ENCODE measurements around the gene LHPP. TPM values are rescaled to one million over a fixed set of nuclear protein-coding genes. Genes with fewer than 3 reads are reported as not detected.

Gene LHPP
- total RNA-seq, 4 donors from 2014 or later: 20.3 to 116 (median 22.4) TPM

GRCh38 chr10:124543146-124543545, 81.5 kb downstream of the LHPP start:
- 91% methylated on average over 13 of the region's 13 CpGs; no CpG with 5 or more reads in 1 of the 2 donors for WGBS, 2 donors (ENCODE audit: low coverage in 1 of 2)
- in situ Hi-C loops (cut with MboI; ENCODE audit: low pct_ligation_motif_present in 1 of 4, low pct_unique_long_range_greater_than_20kb in 1 of 4, low sequenced_read_pairs in 3 of 4): loop anchor here in 3 of 4 donors (10.0 to 25.0 kb wide), 2 partner anchors 282 to 294 kb away; no protein-coding TSS in a partner anchor

DNA sequence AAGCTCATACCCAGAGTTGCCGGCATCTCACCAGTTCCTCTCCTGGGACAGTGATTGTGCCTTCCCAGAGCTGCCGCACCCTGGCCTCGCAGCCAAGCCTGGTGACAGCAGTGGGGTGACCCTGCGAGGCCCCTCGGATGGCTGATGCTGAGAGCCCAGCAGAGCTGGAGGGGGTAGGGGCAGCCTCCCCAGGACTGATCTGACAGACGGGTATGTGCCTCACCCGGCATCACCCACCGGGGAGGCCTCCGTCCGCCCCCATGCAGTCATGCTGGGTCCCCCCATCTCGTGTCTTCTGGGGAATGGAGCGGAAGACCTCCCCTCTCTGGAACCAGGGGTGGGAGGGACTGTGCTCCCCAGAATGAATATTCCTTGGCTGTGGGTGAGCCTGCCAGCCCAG, 82.3 kb downstream of the LHPP start:
- no peaks in the 10 kb centered on the region for H3K9me3 ChIP-seq
- in situ Hi-C loops (cut with MboI; ENCODE audit: low pct_ligation_motif_present in 1 of 4, low pct_unique_long_range_greater_than_20kb in 1 of 4, low sequenced_read_pairs in 3 of 4): loop anchor here in 3 of 4 donors (10.0 to 25.0 kb wide), 2 partner anchors 281 to 293 kb away; no protein-coding TSS in a partner anchor
- intact Hi-C loops (cut with DNase I; ENCODE audit: low total_unique reads): no loop called here
- peaks cover 4 to 10% (median 4%) of the 10 kb centered on the region in 4 donors for H3K4me1 ChIP-seq
- no peaks in the 10 kb centered on the region for H3K27me3 ChIP-seq
- no peak overlapping the region for H3K27ac ChIP-seq
- TF ChIP-seq EP300 (IDR thresholded peaks at IDR 0.05; ENCODE audit: low read depth): no peak
- TF ChIP-seq CTCF (IDR thresholded peaks at IDR 0.05): no peak
- TF ChIP-seq POLR2AphosphoS5 (IDR thresholded peaks at IDR 0.05): no peak
- TF ChIP-seq POLR2A (IDR thresholded peaks at IDR 0.05): no peak
- H3K4me3 ChIP-seq: no peak overlapping the region
- no peak for DNase-seq
- 0 to 81% methylated on average over 1 to 5 of the region's 12 CpGs for WGBS, 2 donors (ENCODE audit: low coverage in 1 of 2)
- no peaks in the 10 kb centered on the region for H3K36me3 ChIP-seq

More at GRCh38 chr10:124543146-124543545, 81.5 kb downstream of the LHPP start:
- H3K9me3 ChIP-seq: no peaks in the 10 kb centered on the region
- H3K4me1 ChIP-seq: peaks cover 4 to 10% (median 4%) of the 10 kb centered on the region in 4 donors
- no peak overlapping the region for H3K4me3 ChIP-seq
- no peaks in the 10 kb centered on the region for H3K27me3 ChIP-seq
- H3K36me3 ChIP-seq: no peaks in the 10 kb centered on the region
- TF ChIP-seq POLR2A (IDR thresholded peaks at IDR 0.05): no peak
- no peak for TF ChIP-seq POLR2AphosphoS5 (IDR thresholded peaks at IDR 0.05)
- TF ChIP-seq EP300 (IDR thresholded peaks at IDR 0.05; ENCODE audit: low read depth): no peak
- TF ChIP-seq CTCF (IDR thresholded peaks at IDR 0.05): no peak
- intact Hi-C loops (cut with DNase I; ENCODE audit: low total_unique reads): no loop called here
- no peak for DNase-seq
- no peak overlapping the region for H3K27ac ChIP-seq

- in situ Hi-C loops (cut with MboI; ENCODE audit: low pct_ligation_motif_present in 1 of 4, low pct_unique_long_range_greater_than_20kb in 1 of 4, low sequenced_read_pairs in 3 of 4) (loop anchor here in 3 of 4 donors (10.0 to 25.0 kb wide), 2 partner anchors 280 to 293 kb away; no protein-coding TSS in a partner anchor), intact Hi-C loops (cut with DNase I; ENCODE audit: low total_unique reads) (no loop called here)
Observed at GRCh38 chr10:124544711-124545110, 83.1 kb downstream of the LHPP start.

More at GRCh38 chr10:124544711-124545110, 83.1 kb downstream of the LHPP start:
- no peak overlapping the region for H3K27ac ChIP-seq
- no peaks in the 10 kb centered on the region for H3K36me3 ChIP-seq
- whole genome bisulfite sequencing, 2 donors (ENCODE audit: low coverage in 1 of 2): 87% methylated on average over 13 of the region's 16 CpGs; no CpG with 5 or more reads in 1 of the 2 donors
- peaks cover 4 to 10% (median 4%) of the 10 kb centered on the region in 4 donors for H3K4me1 ChIP-seq
- TF ChIP-seq POLR2AphosphoS5 (IDR thresholded peaks at IDR 0.05) (no peak), EP300 (IDR thresholded peaks at IDR 0.05; ENCODE audit: low read depth) (no peak), POLR2A (IDR thresholded peaks at IDR 0.05) (no peak), CTCF (IDR thresholded peaks at IDR 0.05) (no peak)
- H3K9me3 ChIP-seq: no peaks in the 10 kb centered on the region
- H3K27me3 ChIP-seq: no peaks in the 10 kb centered on the region
- no peak overlapping the region for H3K4me3 ChIP-seq
- DNase-seq: no peak

Data from transverse colon (tissue), 4 donors.